Sigmoid colon (tissue), 4 donors: Measurements from ENCODE around the gene PTPRD.

Source experiments
- EP300 ChIP-seq, 4 donors: sonication (generic); formaldehyde crosslinking; IDR thresholded peaks; one replicate each; pipeline ENCODE4 v1.6.1; 2017; ENCODE audit warnings: antibody characterized with exemption in 4 of 4
- POLR2A ChIP-seq, 2 donors: fragments of 450-650 bp; IDR thresholded peaks; one replicate each; pipeline ENCODE4 v1.6.1; 2016; ENCODE audit warnings: antibody characterized with exemption in 2 of 2, mild to moderate bottlenecking in 2 of 2, moderate library complexity in 2 of 2
- POLR2AphosphoS5 ChIP-seq, 4 donors: sonication (generic); formaldehyde crosslinking; IDR thresholded peaks; one replicate each; pipeline ENCODE4 v1.6.1; 2017; ENCODE audit warnings: antibody characterized with exemption in 4 of 4
- TF ChIP-seq, protein P1 (sequence below), 4 experiments: fragments of 450-650 bp in 3 of 4; fragments of 200-600 bp in 1 of 4; IDR thresholded peaks; one replicate each; pipeline ENCODE4 v1.5.1; 2016 to 2019; ENCODE audit warnings: antibody characterized with exemption in 4 of 4, mild to moderate bottlenecking in 3 of 4, moderate library complexity in 2 of 4

DNA sequence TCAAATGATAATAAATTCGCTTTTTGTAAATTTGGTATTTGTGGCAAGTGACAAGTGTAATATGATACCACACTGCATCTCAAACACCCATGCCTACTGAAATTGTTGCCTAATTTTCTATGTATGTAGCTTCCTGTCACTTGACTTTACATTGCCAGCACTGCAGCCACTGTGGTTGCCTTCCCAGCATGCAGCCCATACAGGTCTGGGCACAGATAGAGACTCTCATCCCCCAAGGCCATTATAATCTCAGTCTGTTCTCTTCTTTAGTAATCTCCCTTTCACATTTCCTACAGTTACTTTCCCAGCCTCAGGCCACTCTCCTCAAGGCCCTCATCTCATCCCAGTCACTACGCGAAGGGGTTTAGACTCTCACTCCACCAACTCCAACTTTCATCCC is 1200.6 kb downstream of the PTPRD start:
- TF ChIP-seq POLR2A (IDR thresholded peaks at IDR 0.05): no peak
- TF ChIP-seq, protein P1, sequence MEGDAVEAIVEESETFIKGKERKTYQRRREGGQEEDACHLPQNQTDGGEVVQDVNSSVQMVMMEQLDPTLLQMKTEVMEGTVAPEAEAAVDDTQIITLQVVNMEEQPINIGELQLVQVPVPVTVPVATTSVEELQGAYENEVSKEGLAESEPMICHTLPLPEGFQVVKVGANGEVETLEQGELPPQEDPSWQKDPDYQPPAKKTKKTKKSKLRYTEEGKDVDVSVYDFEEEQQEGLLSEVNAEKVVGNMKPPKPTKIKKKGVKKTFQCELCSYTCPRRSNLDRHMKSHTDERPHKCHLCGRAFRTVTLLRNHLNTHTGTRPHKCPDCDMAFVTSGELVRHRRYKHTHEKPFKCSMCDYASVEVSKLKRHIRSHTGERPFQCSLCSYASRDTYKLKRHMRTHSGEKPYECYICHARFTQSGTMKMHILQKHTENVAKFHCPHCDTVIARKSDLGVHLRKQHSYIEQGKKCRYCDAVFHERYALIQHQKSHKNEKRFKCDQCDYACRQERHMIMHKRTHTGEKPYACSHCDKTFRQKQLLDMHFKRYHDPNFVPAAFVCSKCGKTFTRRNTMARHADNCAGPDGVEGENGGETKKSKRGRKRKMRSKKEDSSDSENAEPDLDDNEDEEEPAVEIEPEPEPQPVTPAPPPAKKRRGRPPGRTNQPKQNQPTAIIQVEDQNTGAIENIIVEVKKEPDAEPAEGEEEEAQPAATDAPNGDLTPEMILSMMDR (IDR thresholded peaks at IDR 0.05): no peak
- TF ChIP-seq POLR2AphosphoS5 (IDR thresholded peaks at IDR 0.05): no peak
- no peak for TF ChIP-seq EP300 (IDR thresholded peaks at IDR 0.05)
